Measurements from ENCODE around the gene TUBB2B. TPM values are rescaled to one million over a fixed set of nuclear protein-coding genes. Genes with fewer than 3 reads are reported as not detected.
A peak's percentile ranks its signal among the peaks of the same experiment; 100 is the strongest.

Gene TUBB2B
- total RNA-seq, 5 donors from 2014 or later (not counting 1 experiment from before 2014, with no cell fraction given): 0.46 to 1.2 (median 0.87) TPM; not detected in 1

GRCh38 chr6:3271756-3272155 is 44.3 kb upstream of the TUBB2B start:
- no peak overlapping the region for H3K4me3 ChIP-seq (ENCODE audit: control insufficient read depth in 1 of 2, extremely low read depth in 1 of 2, low read length in 1 of 2)
- POLR2A ChIA-PET: no interaction called here
- no peaks in the 10 kb centered on the region for H3K27me3 ChIP-seq (replicated peaks in 1 of 2; ENCODE audit: control insufficient read depth in 2 of 2, extremely low read depth in 1 of 2, insufficient read depth in 2 of 2, low read length in 1 of 2)
- ATAC-seq (replicated peaks in 1 of 4) (no peak), DNase-seq (no peak)
- peaks cover 6 to 42% of the 10 kb centered on the region in 2 donors for H3K36me3 ChIP-seq (ENCODE audit: control insufficient read depth in 2 of 2, extremely low read depth in 1 of 2, insufficient read depth in 1 of 2, low read length in 1 of 2)
- H3K27ac ChIP-seq (ENCODE audit: low read length): no peak overlapping the region
- H3K27ac Mint-ChIP-seq: no peak overlapping the region
- no peaks in the 10 kb centered on the region for H3K4me1 ChIP-seq (ENCODE audit: control insufficient read depth in 1 of 2, extremely low read depth in 1 of 2, insufficient read depth in 2 of 2, low read length in 2 of 2)
- peaks cover 19 to 44% (median 31%) of the 10 kb centered on the region in 3 donors for H3K4me1 Mint-ChIP-seq
- H3K9me3 ChIP-seq: no peaks in the 10 kb centered on the region
- 92% methylated on average over 13 of the region's 13 CpGs for WGBS (ENCODE audit: insufficient coverage)
- H3K4me3 Mint-ChIP-seq: no peak overlapping the region
- no peaks in the 10 kb centered on the region for H3K27me3 Mint-ChIP-seq
- peaks cover 36% of the 10 kb centered on the region for H3K36me3 Mint-ChIP-seq
- CTCF ChIA-PET: no interaction called here
- H3K9me3 Mint-ChIP-seq: no peaks in the 10 kb centered on the region

DNA sequence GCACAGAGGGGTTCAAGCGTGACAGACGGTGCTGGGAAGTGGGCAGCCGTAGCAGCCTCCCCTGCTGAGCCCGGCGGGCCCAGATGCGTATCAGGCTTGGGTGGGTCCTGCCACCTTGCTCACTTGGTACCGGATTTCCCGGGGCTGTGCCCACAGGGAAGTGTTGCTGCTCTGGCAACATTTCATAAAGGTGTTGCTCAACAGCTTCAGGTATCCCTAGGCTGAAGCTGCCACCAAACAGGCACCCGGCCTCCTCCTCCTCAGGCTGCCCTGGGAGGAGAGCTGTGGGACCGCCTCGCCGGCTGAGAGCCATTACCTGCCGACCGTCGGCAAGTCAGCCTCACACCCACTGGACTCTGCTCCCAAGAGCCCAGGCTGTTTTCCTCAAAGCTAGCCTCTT is 42.8 kb upstream of the TUBB2B start:
- Histone ChIP-seq H3K27me3 (replicated peaks in 1 of 2; ENCODE audit: control insufficient read depth in 2 of 2, extremely low read depth in 1 of 2, insufficient read depth in 2 of 2, low read length in 1 of 2) (no peaks in the 10 kb centered on the region), H3K4me1 (ENCODE audit: control insufficient read depth in 1 of 2, extremely low read depth in 1 of 2, insufficient read depth in 2 of 2, low read length in 2 of 2) (peaks cover 0 to 2% of the 10 kb centered on the region in 2 experiments), H3K4me3 (ENCODE audit: control insufficient read depth in 1 of 2, extremely low read depth in 1 of 2, low read length in 1 of 2) (no peak overlapping the region), H3K36me3 (ENCODE audit: control insufficient read depth in 2 of 2, extremely low read depth in 1 of 2, insufficient read depth in 1 of 2, low read length in 1 of 2) (peaks cover 6 to 48% of the 10 kb centered on the region in 2 donors), H3K27ac (ENCODE audit: low read length) (no peak overlapping the region), H3K9me3 (no peaks in the 10 kb centered on the region)
- Mint-ChIP-seq H3K4me3 (no peak overlapping the region), H3K36me3 (peaks cover 36% of the 10 kb centered on the region), H3K4me1 (peaks cover 23 to 44% (median 34%) of the 10 kb centered on the region in 3 donors), H3K9me3 (no peaks in the 10 kb centered on the region), H3K27me3 (no peaks in the 10 kb centered on the region), H3K27ac (no peak overlapping the region)
- ChIA-PET CTCF (interaction anchor here in 1 of 2 donors (0.5 kb wide), 2 partner anchors 17 to 145 kb away, joined by 4 read pairs; no protein-coding TSS in a partner anchor), POLR2A (no interaction called here)
- ATAC-seq (replicated peaks in 1 of 4) (no peak), DNase-seq (no peak)
- 87% methylated on average over 10 of the region's 15 CpGs for WGBS (ENCODE audit: insufficient coverage)

DNA sequence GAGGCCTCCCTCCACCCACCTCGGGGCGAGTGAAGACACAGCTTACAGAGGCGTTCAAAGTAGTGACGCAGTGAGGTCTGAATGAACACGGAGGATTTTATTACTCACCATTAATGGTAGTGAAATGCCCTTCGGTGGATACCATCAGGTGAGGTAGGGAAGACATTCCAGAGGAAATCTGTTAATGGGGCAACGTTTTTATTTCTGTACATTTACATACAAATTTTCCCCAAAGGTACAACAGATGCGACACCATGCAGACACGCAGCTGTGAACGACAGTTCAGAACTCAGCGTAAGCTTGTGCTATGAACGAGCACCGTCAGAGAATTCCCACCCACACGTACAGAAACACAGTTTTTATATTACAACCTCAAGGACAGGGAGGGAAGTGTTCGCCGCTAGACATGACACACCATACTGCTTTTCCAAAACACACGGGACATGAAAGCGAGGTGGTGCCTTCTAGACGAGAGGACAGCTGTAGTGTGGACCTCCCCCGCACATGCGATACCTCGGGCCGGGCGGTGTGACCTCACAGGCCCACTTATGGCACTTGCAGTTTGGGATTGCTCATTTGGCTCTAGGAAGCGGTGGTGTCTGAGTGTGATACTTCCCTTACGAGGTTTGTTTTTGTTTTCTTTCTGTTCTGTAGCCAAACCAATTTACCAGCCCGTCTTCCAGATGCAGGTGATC is 42.0 kb upstream of the TUBB2B start:
- Mint-ChIP-seq H3K9me3 (no peaks in the 10 kb centered on the region), H3K4me3 (no peak overlapping the region), H3K27me3 (no peaks in the 10 kb centered on the region), H3K27ac (no peak overlapping the region), H3K36me3 (peaks cover 41% of the 10 kb centered on the region), H3K4me1 (peaks cover 27 to 46% (median 37%) of the 10 kb centered on the region in 3 donors)
- no CpG with 5 or more reads among the region's 27 CpGs for WGBS (ENCODE audit: insufficient coverage)
- peaks cover 0 to 4% of the 10 kb centered on the region in 2 experiments for H3K4me1 ChIP-seq (ENCODE audit: control insufficient read depth in 1 of 2, extremely low read depth in 1 of 2, insufficient read depth in 2 of 2, low read length in 2 of 2)
- ChIA-PET CTCF (no interaction called here), POLR2A (no interaction called here)
- H3K27me3 ChIP-seq (replicated peaks in 1 of 2; ENCODE audit: control insufficient read depth in 2 of 2, extremely low read depth in 1 of 2, insufficient read depth in 2 of 2, low read length in 1 of 2): no peaks in the 10 kb centered on the region
- ATAC-seq (replicated peaks in 1 of 4): no peak
- DNase-seq: peak in 1 of 35 experiments; percentile 12
- no peaks in the 10 kb centered on the region for H3K9me3 ChIP-seq
- no peak overlapping the region for H3K27ac ChIP-seq (ENCODE audit: low read length)
- H3K4me3 ChIP-seq (ENCODE audit: control insufficient read depth in 1 of 2, extremely low read depth in 1 of 2, low read length in 1 of 2): no peak overlapping the region
- peaks cover 6 to 55% of the 10 kb centered on the region in 2 donors for H3K36me3 ChIP-seq (ENCODE audit: control insufficient read depth in 2 of 2, extremely low read depth in 1 of 2, insufficient read depth in 1 of 2, low read length in 1 of 2)

- Mint-ChIP-seq H3K27ac (no peak overlapping the region), H3K9me3 (no peaks in the 10 kb centered on the region), H3K27me3 (no peaks in the 10 kb centered on the region), H3K36me3 (peaks cover 41% of the 10 kb centered on the region), H3K4me3 (no peak overlapping the region), H3K4me1 (peaks cover 28 to 40% (median 38%) of the 10 kb centered on the region in 3 donors)
- ATAC-seq (replicated peaks in 1 of 4) (no peak), DNase-seq (no peak)
- no peak overlapping the region for H3K4me3 ChIP-seq (ENCODE audit: control insufficient read depth in 1 of 2, extremely low read depth in 1 of 2, low read length in 1 of 2)
- no peaks in the 10 kb centered on the region for H3K9me3 ChIP-seq
- H3K27me3 ChIP-seq (replicated peaks in 1 of 2; ENCODE audit: control insufficient read depth in 2 of 2, extremely low read depth in 1 of 2, insufficient read depth in 2 of 2, low read length in 1 of 2): no peaks in the 10 kb centered on the region
- H3K27ac ChIP-seq (ENCODE audit: low read length): no peak overlapping the region
- CTCF ChIA-PET: no interaction called here
- WGBS (ENCODE audit: insufficient coverage): 83% methylated on average over 1 of the region's 11 CpGs
- POLR2A ChIA-PET: interaction anchor here in 1 of 2 donors (0.6 kb wide), 1 partner anchor 9 kb away, joined by 3 read pairs; no protein-coding TSS in a partner anchor
- peaks cover 3 to 12% of the 10 kb centered on the region in 2 experiments for H3K4me1 ChIP-seq (ENCODE audit: control insufficient read depth in 1 of 2, extremely low read depth in 1 of 2, insufficient read depth in 2 of 2, low read length in 2 of 2)
- peaks cover 14 to 63% of the 10 kb centered on the region in 2 donors for H3K36me3 ChIP-seq (ENCODE audit: control insufficient read depth in 2 of 2, extremely low read depth in 1 of 2, insufficient read depth in 1 of 2, low read length in 1 of 2)
Measured at GRCh38 chr6:3268680-3269079, 41.2 kb upstream of the TUBB2B start.

- Histone ChIP-seq H3K27ac (ENCODE audit: low read length) (no peak overlapping the region), H3K9me3 (no peaks in the 10 kb centered on the region), H3K36me3 (ENCODE audit: control insufficient read depth in 2 of 2, extremely low read depth in 1 of 2, insufficient read depth in 1 of 2, low read length in 1 of 2) (peaks cover 15 to 61% of the 10 kb centered on the region in 2 donors), H3K4me3 (ENCODE audit: control insufficient read depth in 1 of 2, extremely low read depth in 1 of 2, low read length in 1 of 2) (no peak overlapping the region), H3K27me3 (replicated peaks in 1 of 2; ENCODE audit: control insufficient read depth in 2 of 2, extremely low read depth in 1 of 2, insufficient read depth in 2 of 2, low read length in 1 of 2) (no peaks in the 10 kb centered on the region), H3K4me1 (ENCODE audit: control insufficient read depth in 1 of 2, extremely low read depth in 1 of 2, insufficient read depth in 2 of 2, low read length in 2 of 2) (peaks cover 3 to 24% of the 10 kb centered on the region in 2 experiments)
- H3K9me3 Mint-ChIP-seq: no peaks in the 10 kb centered on the region
- ChIA-PET POLR2A (interaction anchor here in 1 of 2 donors (0.6 kb wide), 1 partner anchor 424 kb away, joined by 8 read pairs; no protein-coding TSS in a partner anchor), CTCF (no interaction called here)
- peaks cover 45% of the 10 kb centered on the region for H3K36me3 Mint-ChIP-seq
- ATAC-seq (replicated peaks in 1 of 4): no peak
- H3K27me3 Mint-ChIP-seq: no peaks in the 10 kb centered on the region
- no peak for DNase-seq
- H3K4me3 Mint-ChIP-seq: no peak overlapping the region
- WGBS (ENCODE audit: insufficient coverage): 92% methylated on average over 2 of the region's 5 CpGs
- no peak overlapping the region for H3K27ac Mint-ChIP-seq
- peaks cover 42 to 52% (median 51%) of the 10 kb centered on the region in 3 donors for H3K4me1 Mint-ChIP-seq
Measured at GRCh38 chr6:3267162-3267561, 39.7 kb upstream of the TUBB2B start.

- CTCF ChIA-PET: no interaction called here
- Mint-ChIP-seq H3K4me1 (peaks cover 52 to 62% (median 59%) of the 10 kb centered on the region in 3 donors), H3K27ac (no peak overlapping the region), H3K9me3 (no peaks in the 10 kb centered on the region), H3K4me3 (no peak overlapping the region), H3K36me3 (peaks cover 38% of the 10 kb centered on the region), H3K27me3 (no peaks in the 10 kb centered on the region)
- no peak for DNase-seq
- peaks cover 5 to 34% of the 10 kb centered on the region in 2 experiments for H3K4me1 ChIP-seq (ENCODE audit: control insufficient read depth in 1 of 2, extremely low read depth in 1 of 2, insufficient read depth in 2 of 2, low read length in 2 of 2)
- peaks cover 15 to 55% of the 10 kb centered on the region in 2 donors for H3K36me3 ChIP-seq (ENCODE audit: control insufficient read depth in 2 of 2, extremely low read depth in 1 of 2, insufficient read depth in 1 of 2, low read length in 1 of 2)
- POLR2A ChIA-PET: no interaction called here
- H3K27me3 ChIP-seq (replicated peaks in 1 of 2; ENCODE audit: control insufficient read depth in 2 of 2, extremely low read depth in 1 of 2, insufficient read depth in 2 of 2, low read length in 1 of 2): no peaks in the 10 kb centered on the region
- no peaks in the 10 kb centered on the region for H3K9me3 ChIP-seq
- H3K27ac ChIP-seq (ENCODE audit: low read length): no peak overlapping the region
- no peak overlapping the region for H3K4me3 ChIP-seq (ENCODE audit: control insufficient read depth in 1 of 2, extremely low read depth in 1 of 2, low read length in 1 of 2)
- no peak for ATAC-seq (replicated peaks in 1 of 4)
- WGBS (ENCODE audit: insufficient coverage): 56% methylated on average over 9 of the region's 9 CpGs
Measured at GRCh38 chr6:3266170-3266569, 38.7 kb upstream of the TUBB2B start.
